ENCODE measurements around the gene SNU13.

- TF ChIP-seq, protein P1, sequence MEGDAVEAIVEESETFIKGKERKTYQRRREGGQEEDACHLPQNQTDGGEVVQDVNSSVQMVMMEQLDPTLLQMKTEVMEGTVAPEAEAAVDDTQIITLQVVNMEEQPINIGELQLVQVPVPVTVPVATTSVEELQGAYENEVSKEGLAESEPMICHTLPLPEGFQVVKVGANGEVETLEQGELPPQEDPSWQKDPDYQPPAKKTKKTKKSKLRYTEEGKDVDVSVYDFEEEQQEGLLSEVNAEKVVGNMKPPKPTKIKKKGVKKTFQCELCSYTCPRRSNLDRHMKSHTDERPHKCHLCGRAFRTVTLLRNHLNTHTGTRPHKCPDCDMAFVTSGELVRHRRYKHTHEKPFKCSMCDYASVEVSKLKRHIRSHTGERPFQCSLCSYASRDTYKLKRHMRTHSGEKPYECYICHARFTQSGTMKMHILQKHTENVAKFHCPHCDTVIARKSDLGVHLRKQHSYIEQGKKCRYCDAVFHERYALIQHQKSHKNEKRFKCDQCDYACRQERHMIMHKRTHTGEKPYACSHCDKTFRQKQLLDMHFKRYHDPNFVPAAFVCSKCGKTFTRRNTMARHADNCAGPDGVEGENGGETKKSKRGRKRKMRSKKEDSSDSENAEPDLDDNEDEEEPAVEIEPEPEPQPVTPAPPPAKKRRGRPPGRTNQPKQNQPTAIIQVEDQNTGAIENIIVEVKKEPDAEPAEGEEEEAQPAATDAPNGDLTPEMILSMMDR (IDR thresholded peaks at IDR 0.05), result no peak
- no peak for TF ChIP-seq POLR2A (IDR thresholded peaks at IDR 0.05)
These were observed 6.5 kb upstream of the SNU13 start for GRCh38 chr22:41695211-41695610.
